ENCODE data around the gene LRRN2.

- TF ChIP-seq POLR2A (IDR thresholded peaks at IDR 0.05) (no peak), CTCF (IDR thresholded peaks at IDR 0.05) (no peak)
These were observed 24.7 kb upstream of the LRRN2 start for GRCh38 chr1:204709960-204710912.

All from body of pancreas (tissue), 4 donors.